Endometrial microvascular endothelial cells (primary cell): Measurements from ENCODE around the gene CAPN10. TPM values are rescaled to one million over a fixed set of nuclear protein-coding genes. Genes with fewer than 3 reads are reported as not detected.

Source experiments
- in situ Hi-C: cut with HindIII; loops from 2 replicates; pipeline ENCODE4 v1.10.0; 2017; ENCODE audit warnings: low sequenced_read_pairs, low pct_unique_long_range_greater_than_20kb; ENCODE audit errors: inconsistent ontology term
- total RNA-seq: library from RNA; depleted of rRNA; stranded (reverse); fragments of >200 nt; gene quantifications from one replicate; pipeline ENCODE4 v1.2.3, GENCODE V29; 2015; ENCODE audit errors: inconsistent ontology term

The CAPN10 gene
- total RNA-seq, 1 donor from 2014 or later: 19.8 TPM

GRCh38 chr2:240628808-240629618 lies 42.5 kb downstream of the CAPN10 start:
- in situ Hi-C loops: no loop called here

GRCh38 chr2:240629619-240629967 lies 43.1 kb downstream of the CAPN10 start:
- in situ Hi-C loops: no loop called here

DNA sequence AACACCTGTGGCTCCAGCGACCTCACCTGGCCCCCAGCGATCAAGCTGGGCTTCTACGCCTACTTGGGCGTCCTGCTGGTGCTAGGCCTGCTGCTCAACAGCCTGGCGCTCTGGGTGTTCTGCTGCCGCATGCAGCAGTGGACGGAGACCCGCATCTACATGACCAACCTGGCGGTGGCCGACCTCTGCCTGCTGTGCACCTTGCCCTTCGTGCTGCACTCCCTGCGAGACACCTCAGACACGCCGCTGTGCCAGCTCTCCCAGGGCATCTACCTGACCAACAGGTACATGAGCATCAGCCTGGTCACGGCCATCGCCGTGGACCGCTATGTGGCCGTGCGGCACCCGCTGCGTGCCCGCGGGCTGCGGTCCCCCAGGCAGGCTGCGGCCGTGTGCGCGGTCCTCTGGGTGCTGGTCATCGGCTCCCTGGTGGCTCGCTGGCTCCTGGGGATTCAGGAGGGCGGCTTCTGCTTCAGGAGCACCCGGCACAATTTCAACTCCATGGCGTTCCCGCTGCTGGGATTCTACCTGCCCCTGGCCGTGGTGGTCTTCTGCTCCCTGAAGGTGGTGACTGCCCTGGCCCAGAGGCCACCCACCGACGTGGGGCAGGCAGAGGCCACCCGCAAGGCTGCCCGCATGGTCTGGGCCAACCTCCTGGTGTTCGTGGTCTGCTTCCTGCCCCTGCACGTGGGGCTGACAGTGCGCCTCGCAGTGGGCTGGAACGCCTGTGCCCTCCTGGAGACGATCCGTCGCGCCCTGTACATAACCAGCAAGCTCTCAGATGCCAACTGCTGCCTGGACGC lies 43.6 kb downstream of the CAPN10 start:
- in situ Hi-C loops: no loop called here

GRCh38 chr2:240630771-240631547 lies 44.4 kb downstream of the CAPN10 start:
- in situ Hi-C loops: no loop called here

DNA sequence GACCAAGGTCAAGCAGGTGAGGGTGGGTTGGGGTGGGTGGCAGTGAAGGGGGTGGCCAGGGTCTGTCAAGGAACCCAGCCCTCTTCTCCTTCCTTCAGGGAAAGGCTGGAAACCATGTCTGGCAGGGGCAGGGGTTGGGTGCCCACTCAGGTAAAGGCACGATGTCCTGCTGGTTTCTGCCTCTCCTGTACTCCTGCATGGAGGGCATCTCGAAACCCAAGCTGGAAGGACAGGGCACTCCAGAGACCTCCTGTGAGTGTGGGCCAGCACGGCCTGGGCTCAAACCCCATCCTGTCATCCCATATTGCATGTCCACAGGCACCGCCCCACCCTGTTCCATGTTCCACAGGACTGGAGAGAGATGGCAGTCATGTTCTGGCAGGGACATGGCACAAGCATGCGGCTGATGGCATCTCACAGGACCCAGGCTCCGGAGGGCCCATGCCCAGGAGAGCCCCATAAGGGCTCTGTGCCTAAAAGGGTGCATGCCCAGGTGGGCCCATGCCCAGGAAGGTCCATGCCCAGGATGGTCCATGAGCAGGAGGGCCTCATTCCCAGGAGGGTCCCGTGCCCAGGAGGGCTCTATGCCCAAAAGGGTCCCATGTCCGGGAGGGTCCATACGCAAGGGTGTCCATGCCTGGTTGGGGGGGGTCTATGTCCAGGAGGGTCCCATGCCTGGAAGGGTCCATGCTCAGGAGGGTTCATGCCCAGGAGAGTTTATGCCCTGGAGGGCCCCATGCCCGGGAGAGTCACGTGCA lies 45.2 kb downstream of the CAPN10 start:
- in situ Hi-C loops: no loop called here

DNA sequence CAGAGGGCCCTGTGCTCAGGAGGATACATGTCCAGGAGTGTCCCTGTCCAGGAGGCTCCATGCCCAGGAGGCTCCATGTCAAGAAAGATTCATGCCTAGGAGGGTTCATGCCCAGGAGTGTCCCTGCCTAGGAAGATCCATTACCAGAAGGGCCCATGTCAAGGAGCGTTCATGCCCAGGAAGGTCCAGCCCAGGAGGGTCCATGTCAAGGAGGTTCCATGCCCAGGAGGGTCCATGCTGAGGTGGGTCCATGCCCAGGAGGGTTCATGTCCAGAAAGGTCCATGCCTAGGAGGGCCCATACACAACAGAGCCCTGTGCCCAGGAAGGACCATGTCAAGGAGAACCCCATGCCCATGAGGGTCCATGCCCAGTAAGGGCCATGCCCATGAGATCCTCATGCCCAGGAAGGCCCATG lies 45.8 kb downstream of the CAPN10 start:
- in situ Hi-C loops: no loop called here

GRCh38 chr2:240635121-240635997 lies 48.8 kb downstream of the CAPN10 start:
- in situ Hi-C loops: no loop called here

GRCh38 chr2:240635998-240636547 lies 49.5 kb downstream of the CAPN10 start:
- in situ Hi-C loops: no loop called here

- in situ Hi-C loops: no loop called here
Measured at GRCh38 chr2:240636563-240637115, 50.1 kb downstream of the CAPN10 start.

GRCh38 chr2:240637116-240637900 lies 50.8 kb downstream of the CAPN10 start:
- in situ Hi-C loops: no loop called here

- in situ Hi-C loops: no loop called here
Measured at GRCh38 chr2:240637901-240638345, 51.4 kb downstream of the CAPN10 start.

GRCh38 chr2:240638512-240639160 lies 52.1 kb downstream of the CAPN10 start:
- in situ Hi-C loops: no loop called here

DNA sequence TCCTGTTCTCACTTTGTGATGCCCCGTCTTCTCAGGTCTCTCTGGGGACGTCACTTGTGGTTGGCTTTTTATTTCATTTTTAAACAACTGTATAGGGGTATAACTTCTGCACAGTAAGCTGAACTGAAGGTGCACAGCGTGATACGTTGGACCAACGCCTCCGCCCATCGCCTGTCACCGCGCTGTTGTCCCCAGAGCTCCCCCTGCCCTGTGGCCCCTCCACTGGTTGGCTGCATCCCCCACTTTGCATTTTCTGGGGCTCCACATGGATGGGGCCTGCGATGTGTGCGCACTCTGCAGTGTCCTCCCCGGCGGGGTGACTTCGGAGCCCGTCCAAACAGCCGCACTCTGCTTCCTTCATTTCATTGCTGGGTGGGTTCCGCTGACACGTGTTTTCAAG lies 53.0 kb downstream of the CAPN10 start:
- in situ Hi-C loops: no loop called here

DNA sequence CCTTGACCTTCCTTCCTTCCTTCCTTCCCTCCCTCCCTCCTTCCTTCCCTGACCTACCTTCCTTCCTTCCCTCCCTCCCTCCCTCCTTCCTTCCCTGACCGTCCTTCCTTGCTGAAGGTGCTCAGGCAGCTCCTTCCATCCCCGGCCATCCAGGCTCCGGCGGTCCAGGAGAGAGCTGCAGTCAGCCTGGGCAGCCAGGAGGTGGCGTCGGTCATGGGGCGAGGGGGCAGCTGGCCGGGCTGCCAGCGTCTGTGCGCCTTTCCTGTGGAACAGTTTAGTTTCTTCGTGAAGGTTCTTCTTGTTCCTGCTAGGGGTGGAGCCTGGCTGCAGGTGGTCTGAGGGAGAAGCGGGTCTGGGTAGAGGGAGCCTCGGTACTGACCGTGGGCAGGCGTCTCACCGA lies 54.4 kb downstream of the CAPN10 start:
- in situ Hi-C loops: no loop called here

- in situ Hi-C loops: no loop called here
Measured at GRCh38 chr2:240642061-240642805, 55.7 kb downstream of the CAPN10 start.

DNA sequence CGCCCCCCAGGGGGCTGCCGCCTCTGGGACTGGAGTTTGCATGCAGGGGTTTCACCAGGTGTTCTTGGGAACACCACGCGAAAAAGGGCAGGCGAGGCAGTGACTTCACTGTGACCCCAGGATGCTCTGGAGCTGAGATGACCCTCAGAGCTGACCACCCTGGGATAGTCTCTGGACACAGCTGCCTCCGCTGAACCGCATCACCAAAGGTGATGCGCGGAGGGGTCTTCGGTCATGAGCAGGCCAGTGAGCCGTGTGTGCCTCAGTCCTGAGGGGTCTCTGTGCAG lies 56.2 kb downstream of the CAPN10 start:
- in situ Hi-C loops: no loop called here
